WI38 (cell line): Measurements from ENCODE around the gene ATP11A.

ENCODE experiments used
- H3K4me3 ChIP-seq: 2 replicates; pipeline ENCODE4 v1.5.1; 2011; ENCODE audit warnings: low read depth, mild to moderate bottlenecking, control low read depth, low read length
- TF ChIP-seq, protein P1 (sequence below): IDR thresholded peaks from 2 replicates; pipeline ENCODE4 v1.5.1; 2012; ENCODE audit warnings: low read depth, mild to moderate bottlenecking, control low read depth, low read length

The ATP11A gene

GRCh38 chr13:112892426-112893206, 202.8 kb downstream of the ATP11A start:
- TF ChIP-seq, protein P1, sequence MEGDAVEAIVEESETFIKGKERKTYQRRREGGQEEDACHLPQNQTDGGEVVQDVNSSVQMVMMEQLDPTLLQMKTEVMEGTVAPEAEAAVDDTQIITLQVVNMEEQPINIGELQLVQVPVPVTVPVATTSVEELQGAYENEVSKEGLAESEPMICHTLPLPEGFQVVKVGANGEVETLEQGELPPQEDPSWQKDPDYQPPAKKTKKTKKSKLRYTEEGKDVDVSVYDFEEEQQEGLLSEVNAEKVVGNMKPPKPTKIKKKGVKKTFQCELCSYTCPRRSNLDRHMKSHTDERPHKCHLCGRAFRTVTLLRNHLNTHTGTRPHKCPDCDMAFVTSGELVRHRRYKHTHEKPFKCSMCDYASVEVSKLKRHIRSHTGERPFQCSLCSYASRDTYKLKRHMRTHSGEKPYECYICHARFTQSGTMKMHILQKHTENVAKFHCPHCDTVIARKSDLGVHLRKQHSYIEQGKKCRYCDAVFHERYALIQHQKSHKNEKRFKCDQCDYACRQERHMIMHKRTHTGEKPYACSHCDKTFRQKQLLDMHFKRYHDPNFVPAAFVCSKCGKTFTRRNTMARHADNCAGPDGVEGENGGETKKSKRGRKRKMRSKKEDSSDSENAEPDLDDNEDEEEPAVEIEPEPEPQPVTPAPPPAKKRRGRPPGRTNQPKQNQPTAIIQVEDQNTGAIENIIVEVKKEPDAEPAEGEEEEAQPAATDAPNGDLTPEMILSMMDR: no peak

DNA sequence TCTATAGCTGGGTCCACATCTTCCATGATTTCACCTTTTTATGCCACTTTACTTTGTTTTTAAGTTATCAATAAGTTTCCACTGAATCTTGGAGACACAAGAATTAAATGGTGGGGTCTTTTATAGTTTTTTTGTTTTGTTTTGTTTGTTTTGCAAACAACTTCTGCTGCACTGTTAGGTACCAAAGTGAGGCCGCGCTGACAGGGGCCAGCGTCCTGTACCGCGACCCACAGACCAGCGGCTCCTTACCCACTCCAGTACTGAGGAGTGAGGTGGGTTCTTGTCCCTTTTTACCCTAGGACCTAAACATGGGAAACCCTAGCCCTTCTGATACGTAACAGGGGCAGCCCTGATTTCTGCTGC, 203.3 kb downstream of the ATP11A start:
- no peak overlapping the region for H3K4me3 ChIP-seq
- TF ChIP-seq, protein P1: no peak

More at GRCh38 chr13:112892426-112893206, 202.8 kb downstream of the ATP11A start:
- no peak overlapping the region for H3K4me3 ChIP-seq

- TF ChIP-seq, protein P1: no peak
- no peak overlapping the region for H3K4me3 ChIP-seq
Observed at GRCh38 chr13:112893570-112894422, 204.0 kb downstream of the ATP11A start.

- H3K4me3 ChIP-seq: no peak overlapping the region
- TF ChIP-seq, protein P1: no peak
Observed at GRCh38 chr13:112894423-112894672, 204.5 kb downstream of the ATP11A start.

- H3K4me3 ChIP-seq: no peak overlapping the region
- TF ChIP-seq, protein P1: no peak
Observed at GRCh38 chr13:112894673-112895481, 205.0 kb downstream of the ATP11A start.

DNA sequence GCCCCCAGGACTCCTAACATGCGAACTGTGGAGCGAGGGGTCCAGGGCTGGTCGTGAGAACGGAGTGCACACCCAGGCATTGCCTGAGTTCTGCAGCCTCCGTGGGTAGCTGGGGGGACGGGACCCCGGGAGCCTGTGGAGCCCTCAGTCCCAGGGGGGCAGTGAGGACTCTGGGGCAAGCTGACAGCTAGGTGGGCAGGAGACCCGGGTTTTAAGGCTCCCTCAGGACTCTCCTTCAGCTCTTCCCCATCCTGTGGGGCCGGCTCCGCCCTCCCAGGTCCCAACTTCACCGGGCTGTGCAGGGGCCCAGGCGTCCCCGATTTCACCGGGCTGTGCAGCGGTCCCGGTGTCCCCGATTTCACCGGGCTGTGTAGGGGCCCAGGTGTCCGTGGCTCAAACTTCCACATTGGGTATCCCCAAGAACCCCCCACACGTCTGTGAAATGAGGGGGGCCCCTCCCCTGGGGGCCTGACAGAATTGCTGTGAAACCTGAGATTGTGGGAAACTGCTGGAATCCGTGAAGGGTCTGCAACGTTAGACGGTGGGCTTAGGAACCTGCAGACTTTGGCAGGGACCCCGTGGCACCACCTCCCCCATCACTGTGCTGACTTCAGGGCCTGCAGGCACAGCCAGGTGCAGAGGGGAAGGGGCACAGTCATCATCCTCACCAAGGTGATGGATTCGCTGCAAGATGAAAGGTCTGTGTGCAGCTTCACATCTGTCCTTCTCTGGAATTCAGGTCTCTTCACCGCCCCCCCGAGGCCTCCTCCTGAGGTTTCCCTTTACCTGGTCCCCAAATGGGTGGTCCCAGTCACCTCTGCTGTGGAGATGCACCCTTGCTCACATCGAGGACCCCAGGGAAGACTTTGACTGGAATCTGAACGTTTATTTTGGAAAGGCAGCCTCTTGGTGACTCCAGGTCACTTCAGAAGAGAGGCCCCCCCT, 206.0 kb downstream of the ATP11A start:
- TF ChIP-seq, protein P1: no peak
- H3K4me3 ChIP-seq: no peak overlapping the region
